A673 (cell line): ENCODE measurements around the gene MN1.

ENCODE experiments used
- CTCF ChIP-seq: fragments of 300-800, 200-600 bp; sonication (generic); conservative IDR thresholded peaks from 2 replicates; pipeline ENCODE4 v1.5.1; 2017; ENCODE audit warnings: low read depth, mild to moderate bottlenecking, antibody characterized with exemption, low read length, moderate library complexity, mixed read lengths
- EZH2 ChIP-seq: fragments of 200-600 bp; sonication (generic); IDR thresholded peaks from 2 replicates; pipeline ENCODE4 v1.6.1; 2017; ENCODE audit warnings: borderline replicate concordance, low read depth, mild to moderate bottlenecking, mixed read lengths, antibody characterized with exemption, low read length; ENCODE audit not compliant: poor library complexity, severe bottlenecking

- no peak for TF ChIP-seq CTCF
- no peak for TF ChIP-seq EZH2
These were observed 45.3 kb downstream of the MN1 start for GRCh38 chr22:27756212-27756660.
